NCI-H2196 treated with DMSO at 0.1 percent for 48 hours (cell line): ENCODE data around the gene LTB4R.
"Not testable (repeated sequence)": the region's sequence is repeated elsewhere in the genome, so short reads cannot be mapped to it uniquely, and the experiment has no call there.

ENCODE experiments used
- DNase-seq: peaks from one replicate; lab custom pipeline; 2025; ENCODE audit not compliant: unreplicated experiment; lab: John Stamatoyannopoulos, UW

The LTB4R gene

GRCh38 chr14:24338843-24339242 lies 27.5 kb downstream of the LTB4R start:
- DNase-seq, result no peak

GRCh38 chr14:24339284-24340151 lies 28.2 kb downstream of the LTB4R start, which contains the start of gene RIPK3:
TSS of gene RIPK3 (minus strand) at chr14:24339991. CDS start at chr14:24339826, 165 bp downstream.
- DNase-seq, result no peak

GRCh38 chr14:24340606-24341005 lies 29.3 kb downstream of the LTB4R start:
- DNase-seq, result no peak

GRCh38 chr14:24342889-24343288 lies 31.6 kb downstream of the LTB4R start:
- no peak for DNase-seq

GRCh38 chr14:24343795-24344660 lies 32.7 kb downstream of the LTB4R start:
- no peak for DNase-seq

- no peak for DNase-seq
These were observed 35.8 kb downstream of the LTB4R start for GRCh38 chr14:24347134-24347533.

- no peak for DNase-seq
These were observed 36.9 kb downstream of the LTB4R start for GRCh38 chr14:24348186-24348585.

GRCh38 chr14:24349742-24350141 lies 38.4 kb downstream of the LTB4R start:
- no peak for DNase-seq

GRCh38 chr14:24351517-24351916 lies 40.2 kb downstream of the LTB4R start:
- no peak for DNase-seq

GRCh38 chr14:24353559-24354481 lies 42.5 kb downstream of the LTB4R start:
- DNase-seq, result no peak

- DNase-seq, result not testable (repeated sequence)
These were observed 43.2 kb downstream of the LTB4R start for GRCh38 chr14:24354482-24354825.

- no peak for DNase-seq
These were observed 43.7 kb downstream of the LTB4R start for GRCh38 chr14:24355009-24355408.

GRCh38 chr14:24356208-24356607 lies 44.9 kb downstream of the LTB4R start:
- no peak for DNase-seq

- DNase-seq, result no peak
These were observed 49.0 kb downstream of the LTB4R start for GRCh38 chr14:24360281-24360680.

- DNase-seq, result no peak
These were observed 50.0 kb downstream of the LTB4R start for GRCh38 chr14:24361326-24361725.

- no peak for DNase-seq
These were observed 51.1 kb downstream of the LTB4R start for GRCh38 chr14:24362241-24362960.

- no peak for DNase-seq
These were observed 52.1 kb downstream of the LTB4R start for GRCh38 chr14:24363401-24363800.

GRCh38 chr14:24364841-24365240 lies 53.5 kb downstream of the LTB4R start:
- DNase-seq, result no peak

- DNase-seq, result peak; percentile 55
These were observed 54.5 kb downstream of the LTB4R start for GRCh38 chr14:24365600-24366412.

GRCh38 chr14:24366413-24366720 lies 55.1 kb downstream of the LTB4R start:
- DNase-seq, result no peak
